GM19463 (cell line): ENCODE data around the gene RSRC1.
A peak's percentile ranks its signal among the peaks of the same experiment; 100 is the strongest.
"Not testable (repeated sequence)": the region's sequence is repeated elsewhere in the genome, so short reads cannot be mapped to it uniquely, and the experiment has no call there.

ENCODE experiments used
- ATAC-seq: cut with Tn5 transposase; IDR thresholded peaks from one replicate; pipeline ENCODE4 v1.9.1; 2021; ENCODE audit warnings: mild to moderate bottlenecking, moderate library complexity; ENCODE audit not compliant: unreplicated experiment

Gene RSRC1

DNA sequence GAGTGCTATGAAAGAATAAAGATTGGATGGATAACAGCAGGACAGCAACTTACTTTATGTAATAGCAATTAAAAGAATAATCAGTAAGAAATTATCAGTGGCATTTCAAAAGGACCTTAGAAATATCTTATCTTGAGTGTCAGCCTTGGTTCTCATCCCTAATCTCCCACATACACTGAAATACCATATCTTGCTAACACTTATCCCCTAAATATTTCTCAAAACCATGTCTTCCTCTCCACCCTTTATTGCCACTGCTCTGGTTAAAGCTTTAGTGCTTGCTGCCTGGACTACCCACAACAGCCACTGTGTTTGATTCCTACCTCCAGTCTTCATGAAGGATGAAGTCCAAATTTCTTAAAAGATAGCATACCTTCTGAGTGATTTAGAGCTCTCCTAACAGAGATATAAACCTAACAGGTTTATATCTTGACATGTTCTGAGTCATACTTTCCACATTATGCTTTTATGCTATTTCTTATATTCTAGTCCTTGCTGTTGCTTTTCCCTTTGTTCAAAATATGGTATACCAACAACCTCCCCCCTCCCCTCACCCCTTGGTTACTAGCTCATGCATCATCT lies 202.8 kb downstream of the RSRC1 start:
- ATAC-seq: no peak

- ATAC-seq: no peak
Measured at GRCh38 chr3:158313338-158313927, 203.5 kb downstream of the RSRC1 start.

DNA sequence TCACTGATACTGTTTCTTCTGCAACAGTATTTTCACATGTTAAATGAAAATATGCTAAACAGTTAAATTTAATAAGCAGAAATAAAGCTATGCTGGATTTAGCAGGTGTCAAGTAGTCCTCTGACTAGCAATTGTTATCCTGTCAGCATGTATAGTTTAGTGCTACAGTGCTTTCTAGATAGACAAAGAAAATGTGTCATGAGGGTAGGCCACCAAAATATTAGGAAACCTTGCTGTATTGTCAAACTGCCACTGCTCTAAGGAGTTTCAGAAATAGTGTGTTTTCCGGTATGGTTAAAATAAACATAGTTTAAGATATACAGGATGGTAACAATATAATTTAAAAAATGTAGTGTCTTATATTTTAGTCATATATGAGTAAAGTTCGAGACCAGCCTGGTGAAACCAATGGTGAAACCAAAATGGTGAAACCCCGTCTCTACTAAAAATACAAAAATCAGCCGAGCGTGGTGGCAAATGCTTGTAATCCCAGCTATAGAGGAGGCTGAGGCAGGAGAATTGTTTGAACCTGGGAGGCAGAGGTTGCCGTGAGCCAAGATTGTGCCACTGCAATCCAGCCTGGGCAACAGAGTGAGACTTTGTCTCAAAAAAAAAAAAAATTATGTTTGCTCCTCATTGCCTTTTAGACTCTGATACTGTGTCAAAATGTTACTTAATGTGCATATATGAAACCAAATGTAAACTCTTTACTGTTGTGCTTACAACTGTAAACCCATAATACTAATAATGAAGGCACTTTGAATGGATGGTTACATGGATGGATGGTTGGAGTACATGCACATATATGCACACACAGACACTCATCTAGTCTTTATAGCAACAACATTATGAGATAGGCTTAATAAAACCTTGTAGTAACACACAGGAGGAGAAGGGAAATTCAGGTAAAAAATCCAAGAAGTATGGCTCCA lies 204.8 kb downstream of the RSRC1 start:
- no peak for ATAC-seq

GRCh38 chr3:158329696-158330441 lies 220.0 kb downstream of the RSRC1 start:
- not testable (repeated sequence) for ATAC-seq

DNA sequence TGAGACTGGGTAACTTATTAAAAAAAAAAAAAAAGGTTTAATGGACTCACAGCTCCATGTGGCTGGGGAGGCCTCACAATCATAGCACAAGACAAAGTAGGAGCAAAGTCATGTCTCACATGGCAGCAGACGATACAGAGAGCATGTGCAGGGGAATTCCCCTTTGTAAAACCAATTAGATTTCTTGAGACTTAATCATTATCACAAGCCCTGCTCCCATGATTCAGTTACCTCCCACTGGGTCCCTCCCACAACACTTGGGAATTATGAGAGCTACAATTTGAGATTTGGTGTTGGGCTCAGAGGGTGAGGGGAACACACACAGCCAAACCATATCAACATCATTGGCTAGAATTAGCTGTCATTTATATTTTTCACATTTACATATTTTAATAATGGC lies 221.0 kb downstream of the RSRC1 start:
- no peak for ATAC-seq

DNA sequence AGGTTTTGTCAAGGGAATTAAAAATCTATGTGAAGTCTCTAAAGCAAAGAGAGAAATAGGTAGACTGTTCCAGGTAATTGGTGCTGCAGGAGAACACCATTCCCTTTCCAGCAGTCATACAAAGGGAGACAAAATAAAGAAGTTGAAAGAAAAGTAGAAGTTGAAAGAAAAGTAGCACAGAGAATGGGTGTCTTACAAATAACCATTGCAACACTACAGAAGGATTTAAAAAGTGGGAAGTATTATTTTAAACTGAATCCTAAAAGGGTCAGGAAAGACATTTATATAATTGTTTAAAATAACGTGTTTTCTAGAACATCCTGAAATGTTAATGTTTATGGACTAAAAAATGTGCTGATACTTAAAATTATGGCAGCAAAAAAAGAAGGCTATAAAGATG lies 223.8 kb downstream of the RSRC1 start:
- no peak for ATAC-seq

- no peak for ATAC-seq
Measured at GRCh38 chr3:158337110-158337509, 227.2 kb downstream of the RSRC1 start.

- no peak for ATAC-seq
Measured at GRCh38 chr3:158339638-158340037, 229.7 kb downstream of the RSRC1 start.

- not testable (repeated sequence) for ATAC-seq
Measured at GRCh38 chr3:158340951-158341350, 231.1 kb downstream of the RSRC1 start.

DNA sequence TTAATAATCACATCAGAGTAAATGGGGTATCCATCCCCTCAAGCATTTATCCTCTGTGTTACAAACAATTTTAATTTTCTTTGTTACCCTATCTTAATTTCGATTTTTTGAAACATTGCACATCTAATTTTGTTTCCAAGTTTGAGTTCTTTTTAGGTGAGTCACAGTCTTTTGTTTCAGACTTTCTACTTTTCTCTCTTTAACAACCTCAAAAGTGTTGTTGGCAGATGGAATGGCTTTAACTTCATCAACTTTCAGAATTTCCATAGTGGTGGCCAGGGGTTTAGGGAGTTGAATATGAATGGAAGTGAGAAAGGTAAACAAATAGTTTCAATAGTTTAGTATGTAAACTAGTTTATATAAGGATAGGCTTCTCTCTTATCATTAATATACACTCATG lies 238.1 kb downstream of the RSRC1 start:
- no peak for ATAC-seq

DNA sequence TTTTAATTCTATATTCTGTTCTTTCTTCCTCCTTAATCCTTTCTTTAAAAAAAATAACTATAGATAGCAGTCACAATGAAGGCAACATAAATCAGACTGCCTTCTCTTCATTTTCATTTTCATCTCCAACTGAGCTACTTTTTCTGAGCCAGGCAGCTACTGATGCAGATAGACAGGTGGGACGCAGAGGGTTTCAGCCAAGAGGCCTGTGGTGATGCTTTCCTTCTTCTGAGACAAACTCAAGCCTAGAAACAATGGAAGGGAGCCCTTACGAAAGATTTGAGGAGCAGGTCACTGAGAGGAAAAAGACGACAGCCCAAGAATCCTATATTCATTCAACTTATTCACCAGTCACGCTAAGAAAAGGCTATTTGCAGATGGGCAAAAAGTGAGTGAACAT lies 241.1 kb downstream of the RSRC1 start:
- no peak for ATAC-seq

DNA sequence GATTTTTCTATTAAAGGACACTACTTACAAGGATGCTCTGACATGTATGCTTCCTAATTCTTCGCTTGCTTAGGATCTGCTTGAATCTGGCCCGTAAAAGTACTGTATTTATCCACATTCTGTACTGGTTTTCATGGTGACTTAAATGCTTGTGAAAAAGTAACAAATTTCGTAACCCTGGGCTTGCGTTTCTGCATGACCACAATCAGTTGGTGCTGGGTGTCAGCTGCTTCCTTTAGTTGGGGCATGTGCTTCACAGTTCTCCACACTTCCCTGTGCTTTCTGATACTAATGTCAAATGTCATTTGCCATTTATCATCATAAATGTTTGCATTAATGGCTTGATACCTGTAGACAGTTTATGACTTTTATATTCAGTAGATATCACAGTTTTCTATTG lies 242.7 kb downstream of the RSRC1 start:
- no peak for ATAC-seq

DNA sequence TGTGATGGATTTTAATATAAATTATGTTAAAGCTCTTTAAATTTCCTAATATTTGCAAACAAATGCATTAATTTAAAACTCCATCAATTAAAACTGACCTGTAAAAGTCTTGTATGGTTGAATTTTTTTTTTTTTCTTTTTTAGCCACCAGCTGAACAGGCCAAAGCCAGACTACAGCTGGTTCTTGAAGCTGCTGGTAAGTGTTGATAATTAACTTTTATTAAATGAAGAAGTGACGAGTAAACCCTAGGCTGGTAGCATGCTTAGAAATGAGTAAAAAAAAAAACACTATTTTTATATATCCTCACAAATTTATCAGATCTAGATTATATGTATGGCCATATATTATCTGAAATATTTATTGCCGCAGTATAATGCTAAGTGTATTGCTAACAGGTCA lies 244.8 kb downstream of the RSRC1 start:
- ATAC-seq: peak; percentile 47

DNA sequence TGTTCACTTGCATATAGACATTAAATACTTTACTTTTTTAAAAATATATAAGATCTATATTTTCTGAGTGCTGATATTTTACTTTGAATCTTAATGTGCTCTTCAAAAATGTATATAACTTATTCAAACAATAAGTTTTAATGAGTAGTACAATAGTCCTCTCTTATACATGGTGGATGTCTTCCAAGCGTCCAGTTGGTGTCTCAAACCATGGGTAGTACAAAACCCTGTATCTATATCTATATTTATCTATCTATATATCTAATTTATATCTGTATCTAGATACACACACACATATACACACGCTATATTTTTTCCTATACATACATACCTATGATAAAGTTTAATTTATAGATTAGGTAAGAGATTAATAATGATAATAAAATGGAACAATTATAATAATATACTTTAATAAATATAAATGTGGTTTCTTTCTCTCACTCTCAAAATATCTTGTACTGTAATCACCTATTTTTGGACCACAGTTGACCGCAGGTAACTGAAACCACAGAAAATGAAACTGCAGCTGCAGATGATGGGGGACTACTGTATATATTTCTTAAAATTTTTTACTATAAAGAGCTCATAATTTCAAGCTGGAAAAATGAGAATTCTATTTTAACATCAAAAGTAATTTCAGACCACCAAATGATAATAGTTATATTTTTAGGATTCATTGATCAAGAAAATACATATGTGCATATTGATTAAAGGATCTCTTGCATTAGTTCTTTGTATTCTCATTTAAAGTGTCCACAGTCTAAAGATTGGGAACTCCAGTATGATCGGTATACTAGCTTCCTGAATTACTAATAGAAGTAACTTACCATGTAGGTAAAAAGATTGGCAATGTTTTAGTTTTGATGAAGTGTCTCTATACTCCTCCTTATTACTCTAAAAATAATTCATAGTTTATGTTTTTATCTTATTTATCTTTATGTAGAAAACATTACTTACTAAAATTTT lies 246.0 kb downstream of the RSRC1 start:
- ATAC-seq: peak; percentile 88

GRCh38 chr3:158359339-158359738 lies 249.4 kb downstream of the RSRC1 start:
- ATAC-seq: no peak

DNA sequence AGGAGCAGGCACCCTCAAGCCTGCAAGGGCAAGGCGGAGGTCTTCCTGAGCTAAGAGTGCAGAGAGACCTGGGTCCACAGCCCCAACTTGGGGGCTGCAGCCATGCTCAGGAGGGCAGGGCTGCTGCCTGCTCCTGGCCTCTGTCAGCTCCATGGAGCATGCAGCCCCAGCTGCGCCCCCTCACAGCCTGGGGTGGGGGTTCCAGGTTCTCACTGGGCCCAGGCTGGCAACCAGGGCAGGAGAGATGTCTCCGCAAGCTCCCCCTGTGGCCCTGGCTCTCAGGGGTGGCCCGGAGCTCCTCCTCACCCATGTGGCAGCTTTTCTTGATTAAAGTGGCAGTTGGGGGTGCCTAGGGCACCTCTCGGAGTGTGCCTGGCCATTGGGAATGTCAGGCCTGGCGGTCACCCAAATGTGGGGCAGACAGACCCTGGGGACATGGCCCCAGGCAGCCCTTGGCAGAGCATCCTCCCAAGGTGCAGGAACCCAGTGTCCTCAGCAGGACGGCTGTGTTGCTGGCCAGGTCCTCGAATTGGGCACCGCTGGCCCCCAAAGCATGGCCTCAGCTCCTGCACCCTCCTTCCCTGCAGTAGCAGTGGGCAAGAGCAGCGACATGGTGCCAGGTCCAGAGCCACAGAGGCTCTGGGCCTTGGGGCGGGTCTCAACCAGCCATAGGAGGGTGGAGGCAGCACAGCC lies 251.0 kb downstream of the RSRC1 start:
- no peak for ATAC-seq

DNA sequence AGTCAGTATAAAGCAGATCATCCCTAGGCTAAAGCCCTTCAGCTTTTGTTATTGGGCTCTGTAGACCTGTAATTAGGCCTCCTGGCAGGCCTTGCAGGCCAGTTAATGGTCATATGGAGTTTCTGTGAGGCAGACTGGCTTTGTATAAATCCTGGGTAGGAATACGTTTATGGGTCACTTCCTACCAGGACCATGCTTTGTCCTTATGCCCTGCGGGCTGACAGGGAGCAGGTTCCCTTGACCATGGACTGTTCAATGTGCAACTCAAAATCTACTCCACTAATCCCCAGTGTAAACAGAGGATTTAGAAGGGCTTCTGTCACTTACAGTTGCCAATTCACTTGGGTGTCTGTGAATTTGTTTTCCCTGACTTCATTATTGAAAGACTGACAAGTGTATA lies 258.4 kb downstream of the RSRC1 start:
- ATAC-seq: no peak

GRCh38 chr3:158369279-158369678 lies 259.4 kb downstream of the RSRC1 start:
- no peak for ATAC-seq

GRCh38 chr3:158379517-158379916 lies 269.6 kb downstream of the RSRC1 start:
- no peak for ATAC-seq
